GM20431 (cell line): ENCODE results near the gene IKZF4.
"Not testable (repeated sequence)": the region's sequence is repeated elsewhere in the genome, so short reads cannot be mapped to it uniquely, and the experiment has no call there.

Experiments used
- in situ Hi-C: fragments of 300-500 bp; cut with MseI, MboI; formaldehyde crosslinking; loops from one replicate; pipeline ENCODE4 v1.15.0; 2020; ENCODE audit warnings: low sequenced_read_pairs; ENCODE audit not compliant: unreplicated experiment

IKZF4 gene

DNA sequence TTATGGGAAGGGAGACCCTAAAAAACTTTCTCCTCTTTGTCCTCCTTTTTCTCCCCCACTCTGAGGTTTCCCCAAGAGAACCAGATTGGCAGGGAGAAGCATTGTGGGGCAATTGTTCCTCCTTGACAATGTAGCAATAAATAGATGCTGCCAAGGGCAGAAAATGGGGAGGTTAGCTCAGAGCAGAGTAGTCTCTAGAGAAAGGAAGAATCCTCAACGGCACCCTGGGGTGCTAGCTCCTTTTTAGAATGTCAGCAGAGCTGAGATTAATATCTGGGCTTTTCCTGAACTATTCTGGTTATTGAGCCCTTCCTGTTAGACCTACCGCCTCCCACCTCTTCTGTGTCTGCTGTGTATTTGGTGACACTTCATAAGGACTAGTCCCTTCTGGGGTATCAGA lies 16.3 kb downstream of the IKZF4 start:
- in situ Hi-C loops, result no loop called here

GRCh38 chr12:56038022-56038655 lies 17.3 kb downstream of the IKZF4 start:
- in situ Hi-C loops, result no loop called here

DNA sequence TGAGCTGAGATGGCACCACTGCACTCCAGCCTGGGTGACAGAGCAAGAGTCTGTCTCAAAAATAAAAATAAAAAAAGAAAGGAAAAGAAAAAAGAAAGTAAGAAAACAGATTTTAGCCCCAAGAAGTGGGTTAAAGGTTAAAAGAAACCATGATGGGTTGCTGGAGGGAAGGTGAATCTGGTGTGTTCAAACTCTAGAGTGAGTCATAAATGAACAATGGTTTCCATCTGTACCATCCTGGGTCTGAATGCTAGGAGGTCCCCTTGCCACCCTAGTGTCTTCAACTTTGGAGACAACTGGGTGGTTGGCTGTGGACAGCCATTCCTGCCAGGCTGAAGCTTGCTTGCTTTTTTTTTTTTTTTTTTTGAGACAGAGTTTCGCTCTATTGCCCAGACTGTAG lies 19.3 kb downstream of the IKZF4 start:
- in situ Hi-C loops, result no loop called here

GRCh38 chr12:56040963-56041551 lies 20.2 kb downstream of the IKZF4 start:
- in situ Hi-C loops, result no loop called here

DNA sequence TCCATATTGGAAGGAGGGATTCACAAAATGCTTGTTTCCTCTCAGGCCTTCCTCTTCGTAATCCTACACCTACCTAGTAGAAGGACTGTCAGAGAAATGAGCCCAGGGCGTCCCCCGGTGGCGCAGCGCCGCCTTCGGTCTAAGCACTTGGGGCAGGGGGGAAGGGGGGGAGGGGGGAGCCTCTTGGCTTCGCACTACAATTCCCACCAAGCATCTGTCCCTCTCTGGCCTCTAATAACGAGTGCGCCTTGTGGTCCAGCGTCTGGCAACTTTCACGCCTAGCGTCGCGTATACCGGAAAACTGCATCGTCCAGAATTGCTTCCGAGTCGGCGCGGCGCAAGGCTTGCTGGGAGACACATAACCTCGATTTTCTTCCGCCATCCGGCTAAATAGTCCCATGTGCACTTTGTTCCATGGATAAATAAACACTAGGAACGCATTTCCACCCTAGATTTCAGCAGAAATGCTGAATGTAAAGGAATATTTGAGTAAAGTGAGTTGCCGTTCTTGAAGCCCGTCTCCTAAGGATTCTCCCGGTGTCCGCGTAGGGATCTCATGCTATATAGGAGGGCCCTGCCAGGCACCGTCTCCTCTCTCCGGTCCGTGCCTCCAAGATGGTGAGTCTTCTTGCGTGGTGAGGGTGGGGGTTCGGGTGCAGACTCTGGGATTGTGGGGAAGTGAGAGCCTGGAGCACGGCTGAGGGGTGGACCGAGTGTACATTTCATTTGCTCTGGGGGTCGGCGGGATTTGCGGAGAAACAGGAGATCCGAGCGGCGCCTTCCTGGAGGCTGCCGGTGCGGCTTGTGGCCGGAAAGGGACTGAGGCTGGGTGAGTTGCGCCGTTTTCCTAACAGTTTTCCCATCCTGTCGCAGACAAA lies 20.9 kb downstream of the IKZF4 start, which contains the start of gene RPS26:
RPS26 (plus strand) TSS at position 367 of the 878 bp plus-strand sequence; CDS start at position 616, 249 bp downstream.
- in situ Hi-C loops, result no loop called here

GRCh38 chr12:56042430-56042813 lies 21.6 kb downstream of the IKZF4 start:
- in situ Hi-C loops, result not testable (repeated sequence)

- in situ Hi-C loops, result no loop called here
Observed at GRCh38 chr12:56042843-56043242, 22.0 kb downstream of the IKZF4 start.

- in situ Hi-C loops, result no loop called here
Observed at GRCh38 chr12:56046027-56046780, 25.4 kb downstream of the IKZF4 start.

GRCh38 chr12:56053407-56053893 lies 32.6 kb downstream of the IKZF4 start:
- in situ Hi-C loops, result no loop called here

- in situ Hi-C loops, result not testable (repeated sequence)
Observed at GRCh38 chr12:56059964-56060363, 39.1 kb downstream of the IKZF4 start.

DNA sequence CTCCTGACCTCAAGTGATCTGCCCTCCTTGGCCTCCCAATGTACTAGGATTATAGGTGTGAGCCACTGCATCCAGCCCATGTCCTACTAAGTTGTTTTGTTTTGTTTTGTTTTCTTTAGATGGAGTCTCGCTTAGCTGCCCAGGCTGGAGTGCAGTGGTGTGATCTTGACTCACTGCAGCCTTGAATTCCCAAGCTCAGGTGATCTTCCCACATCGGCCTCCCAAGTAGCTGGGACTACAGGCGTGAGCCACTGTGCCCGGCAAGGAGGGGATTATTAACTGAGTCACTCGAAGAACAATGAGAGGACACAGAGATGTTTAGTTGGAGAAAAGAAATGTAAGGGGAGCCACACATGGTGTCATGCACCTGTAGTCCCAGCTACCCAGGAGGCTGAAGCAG lies 41.1 kb downstream of the IKZF4 start:
- in situ Hi-C loops, result no loop called here

- in situ Hi-C loops, result no loop called here
Observed at GRCh38 chr12:56062996-56063395, 42.2 kb downstream of the IKZF4 start.

DNA sequence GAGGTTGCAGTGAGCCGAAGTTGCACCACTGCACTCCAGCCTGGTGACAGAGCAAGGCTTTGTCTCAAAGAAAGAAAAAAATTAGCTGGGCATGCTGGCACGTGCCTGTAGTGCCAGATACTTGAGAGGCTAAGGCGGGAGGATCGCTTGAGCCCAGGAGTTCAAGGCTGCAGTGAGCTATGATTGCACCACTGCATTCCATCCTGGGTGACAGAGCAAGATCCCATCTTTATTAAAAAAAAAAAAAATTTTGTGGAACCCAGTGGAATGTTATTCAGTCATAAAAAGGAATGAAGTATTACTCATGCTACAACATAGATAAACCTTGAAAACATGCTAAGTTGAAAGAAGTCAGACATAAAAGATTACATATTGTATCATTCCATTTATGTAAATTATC lies 50.8 kb downstream of the IKZF4 start:
- in situ Hi-C loops, result no loop called here

GRCh38 chr12:56074396-56074795 lies 53.6 kb downstream of the IKZF4 start:
- in situ Hi-C loops, result no loop called here

GRCh38 chr12:56077966-56078365 lies 57.1 kb downstream of the IKZF4 start:
- in situ Hi-C loops, result not testable (repeated sequence)

GRCh38 chr12:56078427-56078826 lies 57.6 kb downstream of the IKZF4 start:
- in situ Hi-C loops, result no loop called here

GRCh38 chr12:56078931-56079722 lies 58.3 kb downstream of the IKZF4 start:
- in situ Hi-C loops, result no loop called here

DNA sequence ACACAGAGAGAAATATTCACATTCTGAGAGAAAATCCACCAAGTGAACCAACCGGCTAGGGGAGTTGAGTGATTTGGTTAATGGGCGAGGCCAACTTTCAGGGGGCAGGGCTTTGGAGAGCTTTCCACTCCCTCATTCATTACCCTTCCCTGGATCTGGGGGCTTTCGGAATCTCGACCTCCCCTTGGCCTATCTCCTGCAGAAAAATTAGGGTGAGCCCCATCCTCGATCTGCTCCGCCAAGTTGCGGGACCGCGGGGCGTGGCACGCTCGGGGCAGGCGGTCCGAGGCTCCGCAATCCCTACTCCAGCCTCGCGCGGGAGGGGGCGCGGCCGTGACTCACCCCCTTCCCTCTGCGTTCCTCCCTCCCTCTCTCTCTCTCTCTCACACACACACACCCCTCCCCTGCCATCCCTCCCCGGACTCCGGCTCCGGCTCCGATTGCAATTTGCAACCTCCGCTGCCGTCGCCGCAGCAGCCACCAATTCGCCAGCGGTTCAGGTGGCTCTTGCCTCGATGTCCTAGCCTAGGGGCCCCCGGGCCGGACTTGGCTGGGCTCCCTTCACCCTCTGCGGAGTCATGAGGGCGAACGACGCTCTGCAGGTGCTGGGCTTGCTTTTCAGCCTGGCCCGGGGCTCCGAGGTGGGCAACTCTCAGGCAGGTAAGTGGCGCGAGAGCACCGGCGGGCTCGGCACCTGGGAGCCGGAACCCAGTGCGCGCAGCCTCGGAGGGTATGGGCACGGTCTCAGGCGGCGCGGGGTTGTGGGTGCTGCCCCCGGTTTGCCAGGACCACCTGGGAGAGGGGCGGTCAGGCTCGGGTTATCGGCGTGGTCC lies 59.1 kb downstream of the IKZF4 start, which contains the start of gene ERBB3:
ERBB3 (plus strand) TSS at position 443 of the 833 bp plus-strand sequence; CDS start at position 579, 136 bp downstream.
- in situ Hi-C loops, result no loop called here
